IMR-90 (cell line): Measurements from ENCODE around the gene BRPF3. TPM values are rescaled to one million over a fixed set of nuclear protein-coding genes. Genes with fewer than 3 reads are reported as not detected.

ENCODE experiments used
- ATAC-seq: fragments of 200-7000 bp; cut with Tn5 transposase; 2 replicates; pipeline ENCODE4 v1.9.1; 2020; ENCODE audit warnings: low read depth, mild to moderate bottlenecking, moderate library complexity
- BruUV-seq: library from RNA; stranded (reverse); fragments of 400-500 nt; replicated peaks from 2 replicates; lab custom pipeline; 2021; lab: Mats Ljungman, UMichigan
- CTCF ChIA-PET: fragments of 300-600 bp; formaldehyde crosslinking; extraction: SDS; loops from one replicate; lab custom pipeline; 2021; ENCODE audit warnings: antibody characterized with exemption; lab: Yijun Ruan, JAX
- POLR2A ChIA-PET: fragments of 300-600 bp; sonication (Branson Sonifier 250); formaldehyde crosslinking; loops from one replicate; lab custom pipeline; 2022; ENCODE audit warnings: antibody characterized with exemption; ENCODE audit not compliant: unreplicated experiment; lab: Charles Lee
- DNase-seq: peaks from one replicate; pipeline ENCODE4 v3.0.0; 2013
- H2AFZ ChIP-seq: replicated peaks from 2 replicates; pipeline ENCODE3; 2013; ENCODE audit warnings: low read length, mild to moderate bottlenecking; ENCODE audit not compliant: poor library complexity
- H2AK5ac ChIP-seq: 2 replicates; pipeline ENCODE4 v1.6.1; 2013; ENCODE audit warnings: low read depth, low read length, inconsistent platforms
- H2AK9ac ChIP-seq: replicated peaks from 2 replicates; pipeline ENCODE3; 2013; ENCODE audit warnings: mild to moderate bottlenecking, low read depth, low read length, moderate library complexity; ENCODE audit not compliant: poor library complexity
- H2BK120ac ChIP-seq: 2 replicates; pipeline ENCODE4 v1.6.1; 2013; ENCODE audit warnings: low read depth, low read length, inconsistent platforms
- H2BK15ac ChIP-seq: 3 replicates; pipeline ENCODE4 v1.6.1; 2013; ENCODE audit warnings: low read depth, low read length, inconsistent platforms
- H2BK20ac ChIP-seq: 2 replicates; pipeline ENCODE4 v1.6.1; 2013; ENCODE audit warnings: low read depth, mild to moderate bottlenecking, inconsistent platforms, low read length, moderate library complexity
- H2BK5ac ChIP-seq: 2 replicates; pipeline ENCODE4 v1.6.1; 2013; ENCODE audit warnings: mild to moderate bottlenecking, low read depth, low read length, inconsistent platforms; ENCODE audit not compliant: poor library complexity, severe bottlenecking
- H3K14ac ChIP-seq: replicated peaks from 2 replicates; pipeline ENCODE4 v1.6.1; 2013; ENCODE audit warnings: low read depth, low read length, inconsistent platforms
- H3K18ac ChIP-seq: 2 replicates; pipeline ENCODE4 v1.6.1; 2013; ENCODE audit warnings: low read depth, low read length, control low read depth
- H3K23ac ChIP-seq: 2 replicates; pipeline ENCODE4 v1.6.1; 2013; ENCODE audit warnings: low read depth, low read length, inconsistent platforms
- H3K27ac ChIP-seq: 2 replicates; pipeline ENCODE4 v1.5.1; 2013; ENCODE audit warnings: mild to moderate bottlenecking, control low read depth, low read length; ENCODE audit not compliant: insufficient read depth
- H3K27me3 ChIP-seq: 2 replicates; pipeline ENCODE4 v1.6.1; 2013; ENCODE audit warnings: low read length; ENCODE audit not compliant: control insufficient read depth, insufficient read depth
- H3K36me3 ChIP-seq: 2 replicates; pipeline ENCODE4 v1.6.1; 2013; ENCODE audit warnings: low read length, mixed read lengths; ENCODE audit not compliant: control insufficient read depth, insufficient read depth
- H3K4ac ChIP-seq: 2 replicates; pipeline ENCODE4 v1.6.1; 2013; ENCODE audit warnings: low read depth, low read length, inconsistent platforms
- H3K4me1 ChIP-seq: 2 replicates; pipeline ENCODE4 v1.6.1; 2013; ENCODE audit warnings: low read length, mixed read lengths; ENCODE audit not compliant: control insufficient read depth, insufficient read depth
- H3K4me2 ChIP-seq: 2 replicates; pipeline ENCODE4 v1.6.1; 2013; ENCODE audit warnings: low read depth, mild to moderate bottlenecking, control low read depth, low read length, moderate library complexity
- H3K4me3 ChIP-seq: 2 replicates; pipeline ENCODE4 v1.5.1; 2013; ENCODE audit warnings: low read depth, mild to moderate bottlenecking, control low read depth, low read length, moderate library complexity; ENCODE audit not compliant: insufficient read depth
- H3K56ac ChIP-seq: 2 replicates; pipeline ENCODE4 v1.6.1; 2013; ENCODE audit warnings: low read length, inconsistent platforms; ENCODE audit not compliant: insufficient read depth; ENCODE audit errors: extremely low read depth
- H3K79me1 ChIP-seq, 2 experiments: 2 replicates each; pipeline ENCODE4 v1.6.1; 2013; ENCODE audit warnings: low read length in 2 of 2, inconsistent platforms in 1 of 2, low read depth in 1 of 2
- H3K9ac ChIP-seq: 2 replicates; pipeline ENCODE4 v1.6.1; 2013; ENCODE audit warnings: low read depth, low read length, control low read depth
- H3K9me1 ChIP-seq: 2 replicates; pipeline ENCODE4 v1.6.1; 2013; ENCODE audit warnings: low read length, inconsistent platforms; ENCODE audit not compliant: insufficient read depth
- H3K9me3 ChIP-seq: 2 replicates; pipeline ENCODE4 v1.6.1; 2013; ENCODE audit warnings: low read length; ENCODE audit not compliant: control insufficient read depth, insufficient read depth
- H4K20me1 ChIP-seq: 2 replicates; pipeline ENCODE4 v1.6.1; 2013; ENCODE audit warnings: low read length, inconsistent platforms; ENCODE audit not compliant: insufficient read depth
- H4K5ac ChIP-seq: 2 replicates; pipeline ENCODE4 v1.6.1; 2013; ENCODE audit warnings: mild to moderate bottlenecking, low read depth, low read length, control low read depth
- H4K8ac ChIP-seq, 2 experiments: 2 replicates each; pipeline ENCODE4 v1.6.1; 2013; ENCODE audit warnings: low read depth in 2 of 2, low read length in 2 of 2, control low read depth in 1 of 2, inconsistent platforms in 1 of 2
- H4K91ac ChIP-seq: 2 replicates; pipeline ENCODE4 v1.6.1; 2013; ENCODE audit warnings: low read depth, low read length, inconsistent platforms; ENCODE audit not compliant: insufficient read depth
- BHLHE40 ChIP-seq: fragments of 150-350 bp; IDR thresholded peaks from 2 replicates; pipeline ENCODE4 v1.6.1; 2016; ENCODE audit warnings: mild to moderate bottlenecking, low read depth, low read length
- CHD1 ChIP-seq: IDR thresholded peaks from 2 replicates; pipeline ENCODE4 v1.6.1; 2012; ENCODE audit warnings: low read depth, low read length, improper control_type of control experiment
- FOS ChIP-seq: fragments of 150-350 bp; IDR thresholded peaks from 2 replicates; pipeline ENCODE4 v1.6.1; 2016; ENCODE audit warnings: low read depth, low read length
- MAFK ChIP-seq: IDR thresholded peaks from 2 replicates; pipeline ENCODE4 v1.6.1; 2012; ENCODE audit warnings: low read depth, low read length, improper control_type of control experiment
- MAZ ChIP-seq: IDR thresholded peaks from 2 replicates; pipeline ENCODE4 v1.6.1; 2012; ENCODE audit warnings: low read depth, mild to moderate bottlenecking, low read length, improper control_type of control experiment, moderate library complexity, borderline replicate concordance
- NFE2L2 ChIP-seq: fragments of 150-350 bp; IDR thresholded peaks from 2 replicates; pipeline ENCODE4 v1.6.1; 2016; ENCODE audit warnings: low read depth, mild to moderate bottlenecking, low read length
- RAD21 ChIP-seq: IDR thresholded peaks from 2 replicates; pipeline ENCODE4 v1.6.1; 2012; ENCODE audit warnings: low read length, improper control_type of control experiment
- RCOR1 ChIP-seq: IDR thresholded peaks from 2 replicates; pipeline ENCODE4 v1.6.1; 2012; ENCODE audit warnings: mild to moderate bottlenecking, low read length, improper control_type of control experiment; ENCODE audit not compliant: insufficient replicate concordance
- RFX5 ChIP-seq: IDR thresholded peaks from 2 replicates; pipeline ENCODE4 v1.8.0; 2012; ENCODE audit warnings: low read depth, mild to moderate bottlenecking, low read length, moderate library complexity
- WGBS, 2 experiments: methylation state at CpG; one replicate each; pipeline versions ENCODE4 v1.1.5 to v1.1.7; 2013; ENCODE audit warnings: missing lambda C conversion rate in 2 of 2; ENCODE audit not compliant: insufficient read length in 1 of 2; ENCODE audit errors: extremely low coverage in 2 of 2; 5-methylcytosine and 5-hydroxymethylcytosine counted together
- dilution Hi-C: fragments of 300-500 bp; cut with HindIII; formaldehyde crosslinking; loops from one replicate; pipeline ENCODE4 v1.14.3; 2018; ENCODE audit warnings: low sequenced_read_pairs; ENCODE audit not compliant: unreplicated experiment
- in situ Hi-C: fragments of 300-500 bp; cut with MboI; formaldehyde crosslinking; loops from 3 replicates; pipeline ENCODE4 v1.14.3; 2019; ENCODE audit warnings: low sequenced_read_pairs, inconsistent platforms, mixed read lengths
- intact Hi-C: fragments of 100-400 bp; cut with micrococcal nuclease; formaldehyde crosslinking; loops from 2 replicates; pipeline ENCODE4 v1.10.0; 2022
- polyA plus RNA-seq, 3 experiments: library from polyadenylated mRNA; depleted of rRNA; stranded (reverse); fragments of >200 nt; gene quantifications; 2 replicates each; pipeline ENCODE4 v1.2.3, GENCODE V29; 2012; ENCODE audit warnings: low replicate concordance in 1 of 3
- total RNA-seq: library from RNA; depleted of rRNA; stranded (reverse); fragments of >200 nt; gene quantifications from 2 replicates; pipeline ENCODE4 v1.2.3, GENCODE V29; 2012
- TF ChIP-seq, protein P1 (sequence below): conservative IDR thresholded peaks from 2 replicates; pipeline ENCODE4 v1.5.1; 2012; ENCODE audit warnings: mild to moderate bottlenecking, low read depth, low read length, improper control_type of control experiment
- TF ChIP-seq, protein P2 (sequence below): fragments of 150-350 bp; IDR thresholded peaks from 2 replicates; pipeline ENCODE4 v1.6.1; 2016; ENCODE audit warnings: low read depth, mild to moderate bottlenecking, low read length, moderate library complexity, borderline replicate concordance
- TF ChIP-seq, protein P3 (sequence below): fragments of 150-350 bp; IDR thresholded peaks from 2 replicates; pipeline ENCODE4 v1.6.1; 2017; ENCODE audit warnings: mild to moderate bottlenecking, antibody characterized with exemption, low read length, low read depth

Gene BRPF3
- total and polyA plus RNA-seq, 2 of the 4 experiments (the other 2 are of a cell fraction), result 10.2 to 17.2 TPM

DNA sequence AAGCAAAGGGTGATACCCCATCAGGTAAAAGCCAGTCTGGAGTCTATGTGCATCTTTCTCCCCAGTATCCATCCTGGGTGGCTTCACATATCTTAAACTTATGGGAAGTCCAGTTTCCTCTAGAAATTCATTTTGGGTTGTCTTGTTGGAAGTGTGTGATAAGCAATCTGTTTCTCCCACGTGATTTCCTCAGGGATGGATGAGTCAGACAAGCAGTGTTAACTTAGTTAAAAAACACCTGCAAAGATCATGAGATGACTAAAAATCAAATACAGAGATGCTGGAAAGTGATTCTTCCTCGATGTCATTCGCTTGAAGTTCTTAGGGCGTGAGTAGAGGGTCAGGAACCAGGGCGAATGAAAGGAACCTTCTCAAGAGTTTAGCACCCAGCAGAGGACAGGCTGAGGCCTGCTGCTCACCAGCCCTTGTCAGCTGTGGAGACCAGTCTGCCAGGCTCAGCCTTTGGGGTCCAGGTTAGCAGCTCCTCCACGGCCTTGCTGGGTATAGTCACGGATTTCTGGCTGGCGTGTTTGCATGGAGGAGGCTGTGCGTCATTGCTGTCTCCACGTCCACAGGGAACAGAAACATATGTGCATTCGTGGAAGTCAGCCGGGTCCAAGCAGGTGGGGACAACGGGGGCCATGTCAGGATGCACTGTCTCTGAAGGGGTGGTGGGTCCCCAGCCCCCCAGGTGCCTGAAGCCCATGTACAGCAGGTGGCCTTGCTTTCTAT is 70.5 kb downstream of the BRPF3 start:
- Histone ChIP-seq H3K27ac (no peak overlapping the region), H3K36me3 (no peaks in the 10 kb centered on the region), H3K18ac (no peak overlapping the region), H3K9me3 (peaks cover 12% of the 10 kb centered on the region), H3K14ac (no peak overlapping the region), H3K9me1 (no peaks in the 10 kb centered on the region; the same call in 1 of the 2 replicates), H3K4me2 (no peak overlapping the region), H3K9ac (no peak overlapping the region), H2BK20ac (no peak overlapping the region), H3K4me1 (no peaks in the 10 kb centered on the region), H3K56ac (no peak overlapping the region), H3K23ac (no peak overlapping the region), H4K8ac (no peak overlapping the region), H2AK5ac (no peak overlapping the region), H2BK5ac (no peak overlapping the region), H3K79me1 (no peaks in the 10 kb centered on the region), H2BK15ac (no peak overlapping the region), H3K4ac (no peak overlapping the region), H3K4me3 (no peak overlapping the region), H2AFZ (no peak overlapping the region), H4K5ac (no peak overlapping the region), H4K20me1 (no peaks in the 10 kb centered on the region), H3K27me3 (peaks cover 50% of the 10 kb centered on the region), H2AK9ac (no peak overlapping the region), H2BK120ac (no peak overlapping the region), H4K91ac (no peak overlapping the region)
- no peak for ATAC-seq
- BruUV-seq, result no TSS peak
- no peak for DNase-seq
- dilution Hi-C loops, result no loop called here
- CTCF ChIA-PET, result no interaction called here
- TF ChIP-seq, protein P1, sequence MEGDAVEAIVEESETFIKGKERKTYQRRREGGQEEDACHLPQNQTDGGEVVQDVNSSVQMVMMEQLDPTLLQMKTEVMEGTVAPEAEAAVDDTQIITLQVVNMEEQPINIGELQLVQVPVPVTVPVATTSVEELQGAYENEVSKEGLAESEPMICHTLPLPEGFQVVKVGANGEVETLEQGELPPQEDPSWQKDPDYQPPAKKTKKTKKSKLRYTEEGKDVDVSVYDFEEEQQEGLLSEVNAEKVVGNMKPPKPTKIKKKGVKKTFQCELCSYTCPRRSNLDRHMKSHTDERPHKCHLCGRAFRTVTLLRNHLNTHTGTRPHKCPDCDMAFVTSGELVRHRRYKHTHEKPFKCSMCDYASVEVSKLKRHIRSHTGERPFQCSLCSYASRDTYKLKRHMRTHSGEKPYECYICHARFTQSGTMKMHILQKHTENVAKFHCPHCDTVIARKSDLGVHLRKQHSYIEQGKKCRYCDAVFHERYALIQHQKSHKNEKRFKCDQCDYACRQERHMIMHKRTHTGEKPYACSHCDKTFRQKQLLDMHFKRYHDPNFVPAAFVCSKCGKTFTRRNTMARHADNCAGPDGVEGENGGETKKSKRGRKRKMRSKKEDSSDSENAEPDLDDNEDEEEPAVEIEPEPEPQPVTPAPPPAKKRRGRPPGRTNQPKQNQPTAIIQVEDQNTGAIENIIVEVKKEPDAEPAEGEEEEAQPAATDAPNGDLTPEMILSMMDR, result no peak
- TF ChIP-seq RFX5, result no peak
- no peak for TF ChIP-seq MAFK
- no peak for TF ChIP-seq MAZ
- TF ChIP-seq, protein P2, sequence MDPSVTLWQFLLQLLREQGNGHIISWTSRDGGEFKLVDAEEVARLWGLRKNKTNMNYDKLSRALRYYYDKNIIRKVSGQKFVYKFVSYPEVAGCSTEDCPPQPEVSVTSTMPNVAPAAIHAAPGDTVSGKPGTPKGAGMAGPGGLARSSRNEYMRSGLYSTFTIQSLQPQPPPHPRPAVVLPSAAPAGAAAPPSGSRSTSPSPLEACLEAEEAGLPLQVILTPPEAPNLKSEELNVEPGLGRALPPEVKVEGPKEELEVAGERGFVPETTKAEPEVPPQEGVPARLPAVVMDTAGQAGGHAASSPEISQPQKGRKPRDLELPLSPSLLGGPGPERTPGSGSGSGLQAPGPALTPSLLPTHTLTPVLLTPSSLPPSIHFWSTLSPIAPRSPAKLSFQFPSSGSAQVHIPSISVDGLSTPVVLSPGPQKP, result no peak
- no peak for TF ChIP-seq RCOR1
- no peak for TF ChIP-seq FOS
- no peak for TF ChIP-seq BHLHE40
- TF ChIP-seq NFE2L2, result no peak
- no peak for TF ChIP-seq RAD21
- no peak for TF ChIP-seq CHD1
- TF ChIP-seq, protein P3, sequence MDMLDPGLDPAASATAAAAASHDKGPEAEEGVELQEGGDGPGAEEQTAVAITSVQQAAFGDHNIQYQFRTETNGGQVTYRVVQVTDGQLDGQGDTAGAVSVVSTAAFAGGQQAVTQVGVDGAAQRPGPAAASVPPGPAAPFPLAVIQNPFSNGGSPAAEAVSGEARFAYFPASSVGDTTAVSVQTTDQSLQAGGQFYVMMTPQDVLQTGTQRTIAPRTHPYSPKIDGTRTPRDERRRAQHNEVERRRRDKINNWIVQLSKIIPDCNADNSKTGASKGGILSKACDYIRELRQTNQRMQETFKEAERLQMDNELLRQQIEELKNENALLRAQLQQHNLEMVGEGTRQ, result no peak; the same call in 1 of the 2 replicates
- 90% methylated on average over 8 of the region's 13 CpGs; no CpG with 5 or more reads in 1 of the 2 experiments for WGBS, 2 experiments
- in situ Hi-C loops, result no loop called here
- intact Hi-C loops, result no loop called here
- POLR2A ChIA-PET, result no interaction called here
